ENCODE data around the gene ATXN10. TPM values are rescaled to one million over a fixed set of nuclear protein-coding genes. Genes with fewer than 3 reads are reported as not detected.

The ATXN10 gene
- total and polyA plus RNA-seq, 2 experiments from 2014 or later, result 99.0 to 163 TPM

DNA sequence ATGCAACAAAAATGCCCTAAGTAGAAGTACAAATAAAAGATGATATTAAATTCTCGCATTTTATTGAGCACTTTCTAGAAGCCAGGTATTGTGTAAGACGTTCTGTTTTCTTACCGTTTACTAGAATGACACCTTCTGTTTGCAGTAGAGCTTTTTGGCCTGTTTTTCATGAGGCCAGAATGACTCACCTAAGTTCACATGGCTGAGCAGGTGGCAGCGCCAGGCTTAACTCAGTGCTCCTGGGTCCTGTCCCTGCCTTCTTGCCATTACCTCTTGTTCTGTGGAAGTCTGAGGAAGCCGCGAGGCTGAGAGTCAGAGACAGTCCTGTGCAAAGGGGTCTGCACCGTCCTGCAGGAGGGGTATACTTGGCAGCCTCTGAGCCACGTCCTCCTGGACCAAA is 113.8 kb downstream of the ATXN10 start:
- no peaks in the 10 kb centered on the region for H3K36me3 Mint-ChIP-seq (ENCODE audit: low read depth)
- H3K9me2 ChIP-seq (ENCODE audit: insufficient read depth), result no peaks in the 10 kb centered on the region
- peak overlapping the region; percentile 91 for H3K27ac Mint-ChIP-seq
- H3F3A ChIP-seq (replicated peaks; ENCODE audit: low read depth), result no peaks in the 10 kb centered on the region
- ATAC-seq (peak; percentile 16; the same call in 1 of the 3 replicates), DNase-seq (ENCODE audit: low spot score) (no peak)
- peaks cover 34% of the 10 kb centered on the region for H3K4me1 Mint-ChIP-seq
- no peak overlapping the region for H3K27ac ChIP-seq (ENCODE audit: low read depth)
- H2AFZ ChIP-seq, result no peak overlapping the region
- H4K20me1 ChIP-seq (replicated peaks; ENCODE audit: insufficient read depth), result peaks cover 8% of the 10 kb centered on the region
- no peak overlapping the region for H3K4me3 Mint-ChIP-seq
- H3K36me3 ChIP-seq (ENCODE audit: insufficient read depth), result no peaks in the 10 kb centered on the region
- H3K4me3 ChIP-seq, result no peak overlapping the region
- no peaks in the 10 kb centered on the region for H3K27me3 ChIP-seq (ENCODE audit: insufficient read depth)
- no peak overlapping the region for H3K4me2 ChIP-seq
- 0 out of 2 replicates have a peak, but pooled peaks cover 4% of the 10 kb centered on the region for H3K4me1 ChIP-seq (ENCODE audit: insufficient read depth)
- TF ChIP-seq, protein P1, sequence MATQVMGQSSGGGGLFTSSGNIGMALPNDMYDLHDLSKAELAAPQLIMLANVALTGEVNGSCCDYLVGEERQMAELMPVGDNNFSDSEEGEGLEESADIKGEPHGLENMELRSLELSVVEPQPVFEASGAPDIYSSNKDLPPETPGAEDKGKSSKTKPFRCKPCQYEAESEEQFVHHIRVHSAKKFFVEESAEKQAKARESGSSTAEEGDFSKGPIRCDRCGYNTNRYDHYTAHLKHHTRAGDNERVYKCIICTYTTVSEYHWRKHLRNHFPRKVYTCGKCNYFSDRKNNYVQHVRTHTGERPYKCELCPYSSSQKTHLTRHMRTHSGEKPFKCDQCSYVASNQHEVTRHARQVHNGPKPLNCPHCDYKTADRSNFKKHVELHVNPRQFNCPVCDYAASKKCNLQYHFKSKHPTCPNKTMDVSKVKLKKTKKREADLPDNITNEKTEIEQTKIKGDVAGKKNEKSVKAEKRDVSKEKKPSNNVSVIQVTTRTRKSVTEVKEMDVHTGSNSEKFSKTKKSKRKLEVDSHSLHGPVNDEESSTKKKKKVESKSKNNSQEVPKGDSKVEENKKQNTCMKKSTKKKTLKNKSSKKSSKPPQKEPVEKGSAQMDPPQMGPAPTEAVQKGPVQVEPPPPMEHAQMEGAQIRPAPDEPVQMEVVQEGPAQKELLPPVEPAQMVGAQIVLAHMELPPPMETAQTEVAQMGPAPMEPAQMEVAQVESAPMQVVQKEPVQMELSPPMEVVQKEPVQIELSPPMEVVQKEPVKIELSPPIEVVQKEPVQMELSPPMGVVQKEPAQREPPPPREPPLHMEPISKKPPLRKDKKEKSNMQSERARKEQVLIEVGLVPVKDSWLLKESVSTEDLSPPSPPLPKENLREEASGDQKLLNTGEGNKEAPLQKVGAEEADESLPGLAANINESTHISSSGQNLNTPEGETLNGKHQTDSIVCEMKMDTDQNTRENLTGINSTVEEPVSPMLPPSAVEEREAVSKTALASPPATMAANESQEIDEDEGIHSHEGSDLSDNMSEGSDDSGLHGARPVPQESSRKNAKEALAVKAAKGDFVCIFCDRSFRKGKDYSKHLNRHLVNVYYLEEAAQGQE (IDR thresholded peaks at IDR 0.05; ENCODE audit: unreplicated experiment), result no peak
- no peak for TF ChIP-seq NANOG (IDR thresholded peaks at IDR 0.05; ENCODE audit: borderline replicate concordance)
- TF ChIP-seq EZH2phosphoT487 (IDR thresholded peaks at IDR 0.05; ENCODE audit: unreplicated experiment), result no peak
- TF ChIP-seq ZNF114 (CRISPR knock-in tag; IDR thresholded peaks at IDR 0.05), result no peak
- TF ChIP-seq CREB1 (CRISPR knock-in tag; IDR thresholded peaks at IDR 0.05; ENCODE audit: low read depth), result no peak
- TF ChIP-seq ZNF331 (CRISPR knock-in tag; IDR thresholded peaks at IDR 0.05; ENCODE audit: low read depth), result no peak
- peaks cover 11% of the 10 kb centered on the region; the same call in 1 of the 2 replicates for H3K79me2 ChIP-seq (replicated peaks; ENCODE audit: insufficient read depth)
- no peaks in the 10 kb centered on the region for H3K9me3 Mint-ChIP-seq
- H3K27me3 Mint-ChIP-seq (ENCODE audit: insufficient read depth, low read depth, poor library complexity), result peaks cover 5% of the 10 kb centered on the region

DNA sequence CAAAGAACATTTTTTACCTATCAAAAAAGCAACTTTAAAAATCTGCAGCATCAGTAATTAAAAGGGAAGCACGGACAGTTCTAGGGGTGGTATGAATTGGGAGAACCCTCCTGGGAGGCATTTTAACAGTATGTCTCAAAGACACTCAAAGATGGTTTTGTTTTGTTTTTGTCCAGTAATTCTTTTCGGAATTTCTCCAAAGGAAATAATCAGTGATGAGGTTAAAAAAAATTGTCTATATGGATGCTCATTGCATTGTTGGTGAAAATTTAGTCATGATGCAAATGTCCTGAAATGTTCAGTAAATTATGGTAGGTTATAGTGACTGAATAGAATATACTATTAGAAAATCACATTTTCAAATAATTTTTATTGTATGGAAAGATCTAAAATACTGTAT is 115.1 kb downstream of the ATXN10 start:
- Mint-ChIP-seq H3K27me3 (ENCODE audit: insufficient read depth, low read depth, poor library complexity) (peaks cover 7% of the 10 kb centered on the region), H3K9me3 (no peaks in the 10 kb centered on the region), H3K36me3 (ENCODE audit: low read depth) (no peaks in the 10 kb centered on the region), H3K27ac (no peak overlapping the region), H3K4me3 (no peak overlapping the region), H3K4me1 (peaks cover 34% of the 10 kb centered on the region)
- Histone ChIP-seq H3K4me1 (ENCODE audit: insufficient read depth) (0 out of 2 replicates have a peak, but pooled peaks cover 4% of the 10 kb centered on the region), H3K36me3 (ENCODE audit: insufficient read depth) (no peaks in the 10 kb centered on the region), H4K20me1 (replicated peaks; ENCODE audit: insufficient read depth) (peaks cover 8% of the 10 kb centered on the region), H3K79me2 (replicated peaks; ENCODE audit: insufficient read depth) (peaks cover 11% of the 10 kb centered on the region; the same call in 1 of the 2 replicates), H3K27me3 (ENCODE audit: insufficient read depth) (no peaks in the 10 kb centered on the region), H3K9me2 (ENCODE audit: insufficient read depth) (no peaks in the 10 kb centered on the region), H2AFZ (no peak overlapping the region), H3K4me2 (no peak overlapping the region), H3K27ac (ENCODE audit: low read depth) (no peak overlapping the region), H3K4me3 (no peak overlapping the region), H3F3A (replicated peaks; ENCODE audit: low read depth) (no peaks in the 10 kb centered on the region)
- DNase-seq (ENCODE audit: low spot score), result no peak
- ATAC-seq, result no peak
- TF ChIP-seq JUNB (IDR thresholded peaks at IDR 0.05; ENCODE audit: unreplicated experiment) (no peak), CREB1 (CRISPR knock-in tag; IDR thresholded peaks at IDR 0.05; ENCODE audit: low read depth) (no peak), EZH2 (IDR thresholded peaks at IDR 0.05; ENCODE audit: low read depth, unreplicated experiment) (no peak), STAT1 (IDR thresholded peaks at IDR 0.05; ENCODE audit: unreplicated experiment) (no peak), NANOG (IDR thresholded peaks at IDR 0.05; ENCODE audit: borderline replicate concordance) (no peak), POLR2AphosphoS5 (IDR thresholded peaks at IDR 0.05; ENCODE audit: low read depth) (no peak), ZNF114 (CRISPR knock-in tag; IDR thresholded peaks at IDR 0.05) (no peak)
- TF ChIP-seq, protein P2, sequence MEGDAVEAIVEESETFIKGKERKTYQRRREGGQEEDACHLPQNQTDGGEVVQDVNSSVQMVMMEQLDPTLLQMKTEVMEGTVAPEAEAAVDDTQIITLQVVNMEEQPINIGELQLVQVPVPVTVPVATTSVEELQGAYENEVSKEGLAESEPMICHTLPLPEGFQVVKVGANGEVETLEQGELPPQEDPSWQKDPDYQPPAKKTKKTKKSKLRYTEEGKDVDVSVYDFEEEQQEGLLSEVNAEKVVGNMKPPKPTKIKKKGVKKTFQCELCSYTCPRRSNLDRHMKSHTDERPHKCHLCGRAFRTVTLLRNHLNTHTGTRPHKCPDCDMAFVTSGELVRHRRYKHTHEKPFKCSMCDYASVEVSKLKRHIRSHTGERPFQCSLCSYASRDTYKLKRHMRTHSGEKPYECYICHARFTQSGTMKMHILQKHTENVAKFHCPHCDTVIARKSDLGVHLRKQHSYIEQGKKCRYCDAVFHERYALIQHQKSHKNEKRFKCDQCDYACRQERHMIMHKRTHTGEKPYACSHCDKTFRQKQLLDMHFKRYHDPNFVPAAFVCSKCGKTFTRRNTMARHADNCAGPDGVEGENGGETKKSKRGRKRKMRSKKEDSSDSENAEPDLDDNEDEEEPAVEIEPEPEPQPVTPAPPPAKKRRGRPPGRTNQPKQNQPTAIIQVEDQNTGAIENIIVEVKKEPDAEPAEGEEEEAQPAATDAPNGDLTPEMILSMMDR (conservative IDR thresholded peaks at IDR 0.05; ENCODE audit: low read depth in 2 of 2), result no peak
- TF ChIP-seq, protein P3, sequence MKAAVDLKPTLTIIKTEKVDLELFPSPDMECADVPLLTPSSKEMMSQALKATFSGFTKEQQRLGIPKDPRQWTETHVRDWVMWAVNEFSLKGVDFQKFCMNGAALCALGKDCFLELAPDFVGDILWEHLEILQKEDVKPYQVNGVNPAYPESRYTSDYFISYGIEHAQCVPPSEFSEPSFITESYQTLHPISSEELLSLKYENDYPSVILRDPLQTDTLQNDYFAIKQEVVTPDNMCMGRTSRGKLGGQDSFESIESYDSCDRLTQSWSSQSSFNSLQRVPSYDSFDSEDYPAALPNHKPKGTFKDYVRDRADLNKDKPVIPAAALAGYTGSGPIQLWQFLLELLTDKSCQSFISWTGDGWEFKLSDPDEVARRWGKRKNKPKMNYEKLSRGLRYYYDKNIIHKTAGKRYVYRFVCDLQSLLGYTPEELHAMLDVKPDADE (IDR thresholded peaks at IDR 0.05), result no peak
- TF ChIP-seq, protein P1 (IDR thresholded peaks at IDR 0.05; ENCODE audit: unreplicated experiment), result no peak

Data from GM23338 (cell line).